ENCODE measurements around the gene CLEC2L. TPM values are rescaled to one million over a fixed set of nuclear protein-coding genes. Genes with fewer than 3 reads are reported as not detected.

Gene CLEC2L
- total RNA-seq, 1 experiment from 2014 or later: not detected

DNA sequence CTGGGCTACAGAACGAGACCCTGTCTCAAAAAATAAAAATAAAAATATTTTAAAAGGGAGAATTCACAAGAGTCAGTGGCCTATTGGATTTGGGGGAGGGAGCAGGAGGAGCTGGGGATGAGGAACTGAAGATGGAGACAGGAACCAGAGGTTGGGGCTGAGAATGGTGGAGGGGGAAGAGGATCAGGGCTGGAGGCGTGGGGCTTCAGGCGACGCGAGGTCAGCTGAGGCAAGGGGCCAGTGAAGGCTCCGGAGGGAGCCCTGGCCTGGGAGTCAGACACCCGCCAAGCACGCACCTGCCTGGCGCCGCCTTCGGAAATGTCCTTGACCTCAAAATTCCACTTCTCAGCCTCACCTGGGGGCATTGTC, 671 bp upstream of the CLEC2L start:
- no peaks in the 10 kb centered on the region for H3K79me2 ChIP-seq (ENCODE audit: insufficient read depth, low read length)
- no TSS peak for BruUV-seq (replicated peaks)
- ATAC-seq (no peak), DNase-seq (ENCODE audit: low read depth, low spot score) (no peak)
- H3K27ac ChIP-seq (ENCODE audit: low read depth, low read length): no peak overlapping the region
- H4K20me1 ChIP-seq (ENCODE audit: insufficient read depth): no peaks in the 10 kb centered on the region
- no peak for TF ChIP-seq SP1 (IDR thresholded peaks at IDR 0.05; ENCODE audit: low read depth)
- no peak for TF ChIP-seq RAD21 (IDR thresholded peaks at IDR 0.05; ENCODE audit: low read depth)
- no peak for TF ChIP-seq JUND (IDR thresholded peaks at IDR 0.05)
- TF ChIP-seq YY1 (IDR thresholded peaks at IDR 0.05; ENCODE audit: extremely low read depth, insufficient replicate concordance, low read depth, low read length): no peak
- TF ChIP-seq CBX3 (IDR thresholded peaks at IDR 0.05; ENCODE audit: low read depth): no peak
- TF ChIP-seq POLR2AphosphoS5 (IDR thresholded peaks at IDR 0.05; ENCODE audit: low read depth, low read length): no peak
- TF ChIP-seq ZFX (IDR thresholded peaks at IDR 0.05): no peak
- TF ChIP-seq, protein P1, sequence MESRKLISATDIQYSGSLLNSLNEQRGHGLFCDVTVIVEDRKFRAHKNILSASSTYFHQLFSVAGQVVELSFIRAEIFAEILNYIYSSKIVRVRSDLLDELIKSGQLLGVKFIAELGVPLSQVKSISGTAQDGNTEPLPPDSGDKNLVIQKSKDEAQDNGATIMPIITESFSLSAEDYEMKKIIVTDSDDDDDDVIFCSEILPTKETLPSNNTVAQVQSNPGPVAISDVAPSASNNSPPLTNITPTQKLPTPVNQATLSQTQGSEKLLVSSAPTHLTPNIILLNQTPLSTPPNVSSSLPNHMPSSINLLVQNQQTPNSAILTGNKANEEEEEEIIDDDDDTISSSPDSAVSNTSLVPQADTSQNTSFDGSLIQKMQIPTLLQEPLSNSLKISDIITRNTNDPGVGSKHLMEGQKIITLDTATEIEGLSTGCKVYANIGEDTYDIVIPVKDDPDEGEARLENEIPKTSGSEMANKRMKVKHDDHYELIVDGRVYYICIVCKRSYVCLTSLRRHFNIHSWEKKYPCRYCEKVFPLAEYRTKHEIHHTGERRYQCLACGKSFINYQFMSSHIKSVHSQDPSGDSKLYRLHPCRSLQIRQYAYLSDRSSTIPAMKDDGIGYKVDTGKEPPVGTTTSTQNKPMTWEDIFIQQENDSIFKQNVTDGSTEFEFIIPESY (IDR thresholded peaks at IDR 0.05; ENCODE audit: extremely low read depth, insufficient replicate concordance, low read length): no peak
- TF ChIP-seq, protein P2, sequence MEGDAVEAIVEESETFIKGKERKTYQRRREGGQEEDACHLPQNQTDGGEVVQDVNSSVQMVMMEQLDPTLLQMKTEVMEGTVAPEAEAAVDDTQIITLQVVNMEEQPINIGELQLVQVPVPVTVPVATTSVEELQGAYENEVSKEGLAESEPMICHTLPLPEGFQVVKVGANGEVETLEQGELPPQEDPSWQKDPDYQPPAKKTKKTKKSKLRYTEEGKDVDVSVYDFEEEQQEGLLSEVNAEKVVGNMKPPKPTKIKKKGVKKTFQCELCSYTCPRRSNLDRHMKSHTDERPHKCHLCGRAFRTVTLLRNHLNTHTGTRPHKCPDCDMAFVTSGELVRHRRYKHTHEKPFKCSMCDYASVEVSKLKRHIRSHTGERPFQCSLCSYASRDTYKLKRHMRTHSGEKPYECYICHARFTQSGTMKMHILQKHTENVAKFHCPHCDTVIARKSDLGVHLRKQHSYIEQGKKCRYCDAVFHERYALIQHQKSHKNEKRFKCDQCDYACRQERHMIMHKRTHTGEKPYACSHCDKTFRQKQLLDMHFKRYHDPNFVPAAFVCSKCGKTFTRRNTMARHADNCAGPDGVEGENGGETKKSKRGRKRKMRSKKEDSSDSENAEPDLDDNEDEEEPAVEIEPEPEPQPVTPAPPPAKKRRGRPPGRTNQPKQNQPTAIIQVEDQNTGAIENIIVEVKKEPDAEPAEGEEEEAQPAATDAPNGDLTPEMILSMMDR (IDR thresholded peaks at IDR 0.05 in 2 of 3, conservative IDR thresholded peaks at IDR 0.05 in 1 of 3; ENCODE audit: borderline replicate concordance in 1 of 3, insufficient read depth in 1 of 3, low read depth in 2 of 3, low read length in 2 of 3): no peak
- no peak for TF ChIP-seq FOSL1 (IDR thresholded peaks at IDR 0.05; ENCODE audit: low read depth)
- TF ChIP-seq POLR2A (IDR thresholded peaks at IDR 0.05; ENCODE audit: borderline replicate concordance, extremely low read depth, insufficient read depth, insufficient read length): no peak
- TF ChIP-seq SRF (IDR thresholded peaks at IDR 0.05; ENCODE audit: low read depth): no peak
- TF ChIP-seq, protein P3, sequence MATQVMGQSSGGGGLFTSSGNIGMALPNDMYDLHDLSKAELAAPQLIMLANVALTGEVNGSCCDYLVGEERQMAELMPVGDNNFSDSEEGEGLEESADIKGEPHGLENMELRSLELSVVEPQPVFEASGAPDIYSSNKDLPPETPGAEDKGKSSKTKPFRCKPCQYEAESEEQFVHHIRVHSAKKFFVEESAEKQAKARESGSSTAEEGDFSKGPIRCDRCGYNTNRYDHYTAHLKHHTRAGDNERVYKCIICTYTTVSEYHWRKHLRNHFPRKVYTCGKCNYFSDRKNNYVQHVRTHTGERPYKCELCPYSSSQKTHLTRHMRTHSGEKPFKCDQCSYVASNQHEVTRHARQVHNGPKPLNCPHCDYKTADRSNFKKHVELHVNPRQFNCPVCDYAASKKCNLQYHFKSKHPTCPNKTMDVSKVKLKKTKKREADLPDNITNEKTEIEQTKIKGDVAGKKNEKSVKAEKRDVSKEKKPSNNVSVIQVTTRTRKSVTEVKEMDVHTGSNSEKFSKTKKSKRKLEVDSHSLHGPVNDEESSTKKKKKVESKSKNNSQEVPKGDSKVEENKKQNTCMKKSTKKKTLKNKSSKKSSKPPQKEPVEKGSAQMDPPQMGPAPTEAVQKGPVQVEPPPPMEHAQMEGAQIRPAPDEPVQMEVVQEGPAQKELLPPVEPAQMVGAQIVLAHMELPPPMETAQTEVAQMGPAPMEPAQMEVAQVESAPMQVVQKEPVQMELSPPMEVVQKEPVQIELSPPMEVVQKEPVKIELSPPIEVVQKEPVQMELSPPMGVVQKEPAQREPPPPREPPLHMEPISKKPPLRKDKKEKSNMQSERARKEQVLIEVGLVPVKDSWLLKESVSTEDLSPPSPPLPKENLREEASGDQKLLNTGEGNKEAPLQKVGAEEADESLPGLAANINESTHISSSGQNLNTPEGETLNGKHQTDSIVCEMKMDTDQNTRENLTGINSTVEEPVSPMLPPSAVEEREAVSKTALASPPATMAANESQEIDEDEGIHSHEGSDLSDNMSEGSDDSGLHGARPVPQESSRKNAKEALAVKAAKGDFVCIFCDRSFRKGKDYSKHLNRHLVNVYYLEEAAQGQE (IDR thresholded peaks at IDR 0.05; ENCODE audit: low read depth): no peak
- no peak for TF ChIP-seq TCF7L2 (IDR thresholded peaks at IDR 0.05; ENCODE audit: borderline replicate concordance, extremely low read depth, insufficient read depth, insufficient read length)
- TF ChIP-seq, protein P4, sequence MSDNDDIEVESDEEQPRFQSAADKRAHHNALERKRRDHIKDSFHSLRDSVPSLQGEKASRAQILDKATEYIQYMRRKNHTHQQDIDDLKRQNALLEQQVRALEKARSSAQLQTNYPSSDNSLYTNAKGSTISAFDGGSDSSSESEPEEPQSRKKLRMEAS (IDR thresholded peaks at IDR 0.05): no peak
- TF ChIP-seq EZH2 (IDR thresholded peaks at IDR 0.05): no peak
- TF ChIP-seq CEBPB (IDR thresholded peaks at IDR 0.05; ENCODE audit: low read depth): no peak
- no peak for TF ChIP-seq EGR1 (IDR thresholded peaks at IDR 0.05; ENCODE audit: low read depth)
- H3K36me3 ChIP-seq (ENCODE audit: control insufficient read depth in 1 of 2, insufficient read depth in 2 of 2, low read length in 2 of 2): no peaks in the 10 kb centered on the region
- H3K9me2 ChIP-seq (ENCODE audit: insufficient read depth): no peaks in the 10 kb centered on the region
- POLR2A ChIA-PET: no interaction called here
- H3K4me3 ChIP-seq (replicated peaks in 1 of 2; ENCODE audit: low read depth in 1 of 2, low read length in 2 of 2): no peak overlapping the region
- RAD21 ChIA-PET (ENCODE audit: low non-redundant PET in 1 of 2, low total read pairs in 2 of 2, uncharacterized antibody in 2 of 2, unreplicated experiment in 2 of 2): no interaction called here
- no peaks in the 10 kb centered on the region for H3K4me1 ChIP-seq (ENCODE audit: control insufficient read depth in 1 of 2, insufficient read depth in 2 of 2, low read length in 2 of 2)
- no peaks in the 10 kb centered on the region for H3K27me3 ChIP-seq (ENCODE audit: insufficient read depth, low read length)
- H2AFZ ChIP-seq (ENCODE audit: low read depth, low read length, poor library complexity, severe bottlenecking): no peak overlapping the region
- H3K9ac ChIP-seq (ENCODE audit: low read length): no peak overlapping the region
- intact Hi-C loops (cut with micrococcal nuclease): no loop called here
- no peaks in the 10 kb centered on the region for H3K9me3 ChIP-seq (ENCODE audit: control insufficient read depth in 1 of 2, insufficient read depth in 1 of 2, low read depth in 1 of 2, low read length in 2 of 2)
- CTCF ChIA-PET: interaction anchor here (0.7 kb wide), 1 partner anchor 392 kb away, joined by 6 read pairs; no protein-coding TSS in a partner anchor
- no peak overlapping the region for H3K4me2 ChIP-seq (ENCODE audit: low read length)

All from HCT116 (cell line).